SK-N-SH (cell line): ENCODE results near the gene TSHR.

Experiments used
- EP300 ChIP-seq, 2 experiments: IDR thresholded peaks; 2 replicates each; pipeline versions ENCODE4 v1.4.0 to v1.6.1; 2012; ENCODE audit warnings: borderline replicate concordance in 1 of 2, low read depth in 1 of 2, low read length in 1 of 2
- EZH2phosphoT487 ChIP-seq: fragments of 200-600 bp; sonication (generic); IDR thresholded peaks from 2 replicates; pipeline ENCODE4 v1.6.1; 2017; ENCODE audit warnings: low read depth, mixed run types, mild to moderate bottlenecking, antibody characterized with exemption, moderate library complexity, borderline replicate concordance
- GATA2 ChIP-seq: sonication (generic); formaldehyde crosslinking; IDR thresholded peaks from 2 replicates; pipeline ENCODE4 v1.5.0; 2020; ENCODE audit warnings: mild to moderate bottlenecking, missing genetic modification reagents
- MXI1 ChIP-seq: IDR thresholded peaks from 2 replicates; pipeline ENCODE4 v1.6.1; 2012; ENCODE audit warnings: mild to moderate bottlenecking, low read depth, low read length, improper control_type of control experiment
- NFIC ChIP-seq: IDR thresholded peaks from 2 replicates; pipeline ENCODE4 v1.4.0; 2012; ENCODE audit warnings: borderline replicate concordance
- NRF1 ChIP-seq: IDR thresholded peaks from 2 replicates; pipeline ENCODE4 v1.6.1; 2012; ENCODE audit warnings: low read depth, mild to moderate bottlenecking, low read length
- POLR2AphosphoS5 ChIP-seq: IDR thresholded peaks from 2 replicates; pipeline ENCODE4 v1.6.1; 2012; ENCODE audit warnings: low read depth, low read length
- RAD21 ChIP-seq: IDR thresholded peaks from 2 replicates; pipeline ENCODE4 v1.6.1; 2012; ENCODE audit warnings: mild to moderate bottlenecking, low read length
- SMC3 ChIP-seq: IDR thresholded peaks from 2 replicates; pipeline ENCODE4 v1.6.1; 2012; ENCODE audit warnings: low read depth, low read length, improper control_type of control experiment
- TF ChIP-seq, protein P1 (sequence below): fragments of 200-600 bp; sonication (generic); IDR thresholded peaks from 2 replicates; pipeline ENCODE4 v1.6.1; 2017; ENCODE audit warnings: antibody characterized with exemption, mild to moderate bottlenecking, moderate library complexity
- TF ChIP-seq, protein P2 (sequence below): IDR thresholded peaks from 2 replicates; pipeline ENCODE4 v1.4.0; 2012; ENCODE audit warnings: low read depth, borderline replicate concordance
- TF ChIP-seq, protein P3 (sequence below): IDR thresholded peaks from 2 replicates; pipeline ENCODE4 v1.4.0; 2012; ENCODE audit warnings: low read depth

DNA sequence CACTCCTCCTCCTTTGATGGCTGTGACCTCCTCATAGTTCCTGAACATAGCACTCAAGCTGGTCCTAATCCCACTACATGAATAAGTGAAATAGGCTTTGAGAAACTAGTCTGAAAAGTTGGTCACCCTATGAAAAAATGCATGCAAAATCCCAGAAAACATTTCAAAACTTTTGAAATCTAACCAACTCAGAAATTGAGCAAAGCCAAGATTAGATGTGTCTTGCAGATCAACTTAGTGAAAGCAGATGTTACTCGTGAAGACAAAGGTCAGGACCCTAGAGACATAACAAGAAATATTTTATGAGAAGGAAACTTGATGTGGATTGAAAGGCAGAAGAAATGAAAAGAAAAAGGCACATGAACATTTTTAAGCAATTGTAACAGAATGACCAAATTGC lies 63.3 kb downstream of the TSHR start:
- TF ChIP-seq EP300 (IDR thresholded peaks at IDR 0.05; ENCODE audit: borderline replicate concordance in 1 of 2, low read depth in 1 of 2, low read length in 1 of 2) (no peak), GATA2 (CRISPR knock-in tag) (no peak), EZH2phosphoT487 (no peak), POLR2AphosphoS5 (no peak), RAD21 (no peak), NFIC (no peak), SMC3 (no peak), MXI1 (no peak), NRF1 (no peak)
- TF ChIP-seq, protein P1, sequence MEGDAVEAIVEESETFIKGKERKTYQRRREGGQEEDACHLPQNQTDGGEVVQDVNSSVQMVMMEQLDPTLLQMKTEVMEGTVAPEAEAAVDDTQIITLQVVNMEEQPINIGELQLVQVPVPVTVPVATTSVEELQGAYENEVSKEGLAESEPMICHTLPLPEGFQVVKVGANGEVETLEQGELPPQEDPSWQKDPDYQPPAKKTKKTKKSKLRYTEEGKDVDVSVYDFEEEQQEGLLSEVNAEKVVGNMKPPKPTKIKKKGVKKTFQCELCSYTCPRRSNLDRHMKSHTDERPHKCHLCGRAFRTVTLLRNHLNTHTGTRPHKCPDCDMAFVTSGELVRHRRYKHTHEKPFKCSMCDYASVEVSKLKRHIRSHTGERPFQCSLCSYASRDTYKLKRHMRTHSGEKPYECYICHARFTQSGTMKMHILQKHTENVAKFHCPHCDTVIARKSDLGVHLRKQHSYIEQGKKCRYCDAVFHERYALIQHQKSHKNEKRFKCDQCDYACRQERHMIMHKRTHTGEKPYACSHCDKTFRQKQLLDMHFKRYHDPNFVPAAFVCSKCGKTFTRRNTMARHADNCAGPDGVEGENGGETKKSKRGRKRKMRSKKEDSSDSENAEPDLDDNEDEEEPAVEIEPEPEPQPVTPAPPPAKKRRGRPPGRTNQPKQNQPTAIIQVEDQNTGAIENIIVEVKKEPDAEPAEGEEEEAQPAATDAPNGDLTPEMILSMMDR, result no peak
- TF ChIP-seq, protein P2, sequence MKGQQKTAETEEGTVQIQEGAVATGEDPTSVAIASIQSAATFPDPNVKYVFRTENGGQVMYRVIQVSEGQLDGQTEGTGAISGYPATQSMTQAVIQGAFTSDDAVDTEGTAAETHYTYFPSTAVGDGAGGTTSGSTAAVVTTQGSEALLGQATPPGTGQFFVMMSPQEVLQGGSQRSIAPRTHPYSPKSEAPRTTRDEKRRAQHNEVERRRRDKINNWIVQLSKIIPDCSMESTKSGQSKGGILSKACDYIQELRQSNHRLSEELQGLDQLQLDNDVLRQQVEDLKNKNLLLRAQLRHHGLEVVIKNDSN, result no peak
- TF ChIP-seq, protein P3, sequence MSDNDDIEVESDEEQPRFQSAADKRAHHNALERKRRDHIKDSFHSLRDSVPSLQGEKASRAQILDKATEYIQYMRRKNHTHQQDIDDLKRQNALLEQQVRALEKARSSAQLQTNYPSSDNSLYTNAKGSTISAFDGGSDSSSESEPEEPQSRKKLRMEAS, result no peak
